DND-41 (cell line): ENCODE results near the gene CYTH3.
"Not testable (repeated sequence)": the region's sequence is repeated elsewhere in the genome, so short reads cannot be mapped to it uniquely, and the experiment has no call there.

Experiments
- ATAC-seq: fragments of 200-7000 bp; cut with Tn5 transposase; 3 replicates; pipeline ENCODE4 v1.9.1; 2021; ENCODE audit warnings: low read depth; ENCODE audit not compliant: insufficient read depth
- DNase-seq: peaks from one replicate; pipeline ENCODE4 v3.0.0-alpha.2; 2020
- H2AFZ ChIP-seq: 2 replicates; pipeline ENCODE4 v1.6.0; 2012; ENCODE audit warnings: low read depth, low read length
- H3K27ac ChIP-seq: 2 replicates; pipeline ENCODE4 v1.5.1; 2012; ENCODE audit warnings: low read length, inconsistent platforms
- H3K27me3 ChIP-seq: fragments of 200-600 bp; sonication (generic); 2 replicates; pipeline ENCODE4 v1.6.0; 2012; ENCODE audit warnings: low read length, mild to moderate bottlenecking, inconsistent platforms; ENCODE audit not compliant: insufficient read depth, poor library complexity
- H3K36me3 ChIP-seq: 2 replicates; pipeline ENCODE4 v1.5.1; 2012; ENCODE audit warnings: low read length, inconsistent platforms; ENCODE audit not compliant: insufficient read depth
- H3K4me1 ChIP-seq: 2 replicates; pipeline ENCODE4 v1.5.1; 2012; ENCODE audit warnings: mild to moderate bottlenecking, low read length; ENCODE audit not compliant: insufficient read depth
- H3K4me2 ChIP-seq: 2 replicates; pipeline ENCODE4 v1.6.0; 2012; ENCODE audit warnings: mild to moderate bottlenecking, moderate library complexity, low read length, inconsistent platforms; ENCODE audit not compliant: insufficient read depth
- H3K4me3 ChIP-seq, 2 experiments: fragments of 200-600 bp in 1 of 2; shearing (Covaris generic) in 1 of 2; 2 replicates each; pipeline ENCODE4 v1.5.1; 2012 to 2016; ENCODE audit warnings: inconsistent platforms in 2 of 2, low read length in 2 of 2, mild to moderate bottlenecking in 2 of 2, low read depth in 1 of 2, moderate library complexity in 1 of 2
- H3K79me2 ChIP-seq: 2 replicates; pipeline ENCODE4 v1.6.0; 2012; ENCODE audit warnings: low read length, inconsistent platforms; ENCODE audit not compliant: insufficient read depth
- H3K9ac ChIP-seq: 2 replicates; pipeline ENCODE4 v1.6.0; 2012; ENCODE audit warnings: low read depth, mild to moderate bottlenecking, inconsistent platforms, low read length, moderate library complexity
- H3K9me3 ChIP-seq: 2 replicates; pipeline ENCODE4 v1.5.1; 2012; ENCODE audit warnings: low read length, moderate library complexity, mild to moderate bottlenecking, inconsistent platforms; ENCODE audit not compliant: insufficient read depth, severe bottlenecking
- H4K20me1 ChIP-seq: 2 replicates; pipeline ENCODE4 v1.6.0; 2012; ENCODE audit warnings: low read length; ENCODE audit not compliant: insufficient read depth
- EZH2 ChIP-seq: IDR thresholded peaks from 3 replicates; pipeline ENCODE4 v1.6.1; 2012; ENCODE audit warnings: borderline replicate concordance, low read depth, mild to moderate bottlenecking, moderate library complexity, low read length, inconsistent platforms; ENCODE audit not compliant: severe bottlenecking
- TF ChIP-seq, protein P1 (sequence below): IDR thresholded peaks from 2 replicates; pipeline ENCODE4 v1.5.1; 2012; ENCODE audit warnings: borderline replicate concordance, low read length, moderate library complexity, mild to moderate bottlenecking; ENCODE audit not compliant: poor library complexity, severe bottlenecking; ENCODE audit errors: extremely low read depth

The CYTH3 gene

DNA sequence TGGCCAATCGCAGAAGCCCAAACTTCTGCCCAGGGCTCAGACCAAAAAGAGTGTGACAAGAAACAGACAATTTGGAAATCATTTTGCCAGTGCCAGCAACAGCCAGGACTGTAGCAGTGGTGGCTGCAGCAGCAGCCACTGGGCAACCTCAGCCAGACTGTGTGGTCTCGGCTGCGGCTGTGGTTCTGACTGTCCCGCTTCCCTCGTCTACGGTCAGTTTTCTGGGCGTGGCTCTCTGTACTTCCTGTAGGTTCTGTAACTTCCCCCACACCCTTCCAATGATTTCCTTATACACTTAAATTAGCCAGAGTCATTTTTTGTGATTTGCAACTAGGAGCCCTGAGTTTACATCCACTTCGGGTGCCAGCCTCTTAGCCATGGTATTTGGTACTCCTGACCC is 39.9 kb downstream of the CYTH3 start:
- Histone ChIP-seq H3K4me1 (peaks cover 8% of the 10 kb centered on the region), H3K27ac (no peak overlapping the region), H3K4me3 (no peak overlapping the region), H3K79me2 (no peaks in the 10 kb centered on the region), H3K4me2 (no peak overlapping the region), H3K9ac (no peak overlapping the region), H3K9me3 (no peaks in the 10 kb centered on the region), H3K27me3 (no peaks in the 10 kb centered on the region), H3K36me3 (no peaks in the 10 kb centered on the region), H2AFZ (no peak overlapping the region), H4K20me1 (peaks cover 29% of the 10 kb centered on the region)
- TF ChIP-seq EZH2, result no peak
- TF ChIP-seq, protein P1, sequence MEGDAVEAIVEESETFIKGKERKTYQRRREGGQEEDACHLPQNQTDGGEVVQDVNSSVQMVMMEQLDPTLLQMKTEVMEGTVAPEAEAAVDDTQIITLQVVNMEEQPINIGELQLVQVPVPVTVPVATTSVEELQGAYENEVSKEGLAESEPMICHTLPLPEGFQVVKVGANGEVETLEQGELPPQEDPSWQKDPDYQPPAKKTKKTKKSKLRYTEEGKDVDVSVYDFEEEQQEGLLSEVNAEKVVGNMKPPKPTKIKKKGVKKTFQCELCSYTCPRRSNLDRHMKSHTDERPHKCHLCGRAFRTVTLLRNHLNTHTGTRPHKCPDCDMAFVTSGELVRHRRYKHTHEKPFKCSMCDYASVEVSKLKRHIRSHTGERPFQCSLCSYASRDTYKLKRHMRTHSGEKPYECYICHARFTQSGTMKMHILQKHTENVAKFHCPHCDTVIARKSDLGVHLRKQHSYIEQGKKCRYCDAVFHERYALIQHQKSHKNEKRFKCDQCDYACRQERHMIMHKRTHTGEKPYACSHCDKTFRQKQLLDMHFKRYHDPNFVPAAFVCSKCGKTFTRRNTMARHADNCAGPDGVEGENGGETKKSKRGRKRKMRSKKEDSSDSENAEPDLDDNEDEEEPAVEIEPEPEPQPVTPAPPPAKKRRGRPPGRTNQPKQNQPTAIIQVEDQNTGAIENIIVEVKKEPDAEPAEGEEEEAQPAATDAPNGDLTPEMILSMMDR, result no peak
- DNase-seq (no peak), ATAC-seq (no peak)

DNA sequence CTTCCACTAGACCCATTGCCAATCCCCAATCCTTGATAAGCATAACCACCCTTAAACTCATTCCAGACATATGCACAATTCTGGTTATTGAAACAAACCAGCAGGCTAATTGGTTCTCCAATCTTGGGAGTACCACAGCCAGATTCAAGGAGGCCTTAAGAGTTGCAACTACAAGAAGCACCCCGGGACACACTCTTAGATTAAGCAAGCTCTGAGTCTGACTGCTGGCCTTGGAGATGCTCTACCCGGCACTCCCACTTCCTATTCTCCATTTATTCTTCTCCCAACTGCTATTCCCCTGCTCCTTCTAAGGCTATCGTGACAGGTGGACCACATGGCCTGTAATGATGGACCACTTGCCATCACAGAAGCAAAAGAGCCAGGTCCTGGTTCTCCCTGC is 40.3 kb downstream of the CYTH3 start:
- H3K4me1 ChIP-seq, result peaks cover 8% of the 10 kb centered on the region
- H3K79me2 ChIP-seq, result no peaks in the 10 kb centered on the region
- no peak overlapping the region for H2AFZ ChIP-seq
- ATAC-seq (no peak), DNase-seq (no peak)
- no peak overlapping the region for H3K9ac ChIP-seq
- H3K9me3 ChIP-seq, result no peaks in the 10 kb centered on the region
- H3K27me3 ChIP-seq, result no peaks in the 10 kb centered on the region
- TF ChIP-seq EZH2, result no peak
- TF ChIP-seq, protein P1, result no peak
- no peak overlapping the region for H3K4me2 ChIP-seq
- peaks cover 30% of the 10 kb centered on the region for H4K20me1 ChIP-seq
- H3K36me3 ChIP-seq, result no peaks in the 10 kb centered on the region
- H3K27ac ChIP-seq, result no peak overlapping the region
- no peak overlapping the region for H3K4me3 ChIP-seq

DNA sequence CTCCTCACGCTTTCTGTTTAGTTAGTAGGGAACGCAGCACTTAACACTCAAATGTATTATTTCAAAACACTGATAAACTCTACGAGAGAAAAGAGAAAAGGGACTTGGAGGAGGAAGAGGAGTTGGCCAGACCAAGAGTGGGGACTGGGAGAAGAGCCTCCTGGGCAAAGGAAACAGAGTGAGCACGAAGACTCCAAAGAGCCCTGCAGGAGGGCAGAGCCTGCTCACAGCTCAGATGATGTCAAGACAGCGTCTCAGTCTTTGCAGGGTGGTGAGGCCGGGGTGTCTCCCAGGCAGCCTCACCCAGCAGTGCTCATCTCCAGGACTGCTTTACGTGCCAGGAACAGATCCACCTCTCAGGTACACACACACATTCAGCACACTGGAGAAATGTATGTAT is 41.2 kb downstream of the CYTH3 start:
- H3K4me3 ChIP-seq, result no peak overlapping the region
- peaks cover 8% of the 10 kb centered on the region for H3K4me1 ChIP-seq
- DNase-seq (no peak), ATAC-seq (no peak)
- no peak overlapping the region for H3K9ac ChIP-seq
- no peaks in the 10 kb centered on the region for H3K79me2 ChIP-seq
- TF ChIP-seq, protein P1, result no peak
- TF ChIP-seq EZH2, result no peak
- H3K27me3 ChIP-seq, result no peaks in the 10 kb centered on the region
- no peaks in the 10 kb centered on the region for H3K36me3 ChIP-seq
- H3K4me2 ChIP-seq, result no peak overlapping the region
- H4K20me1 ChIP-seq, result peaks cover 30% of the 10 kb centered on the region
- H2AFZ ChIP-seq, result no peak overlapping the region
- no peaks in the 10 kb centered on the region for H3K9me3 ChIP-seq
- no peak overlapping the region for H3K27ac ChIP-seq

DNA sequence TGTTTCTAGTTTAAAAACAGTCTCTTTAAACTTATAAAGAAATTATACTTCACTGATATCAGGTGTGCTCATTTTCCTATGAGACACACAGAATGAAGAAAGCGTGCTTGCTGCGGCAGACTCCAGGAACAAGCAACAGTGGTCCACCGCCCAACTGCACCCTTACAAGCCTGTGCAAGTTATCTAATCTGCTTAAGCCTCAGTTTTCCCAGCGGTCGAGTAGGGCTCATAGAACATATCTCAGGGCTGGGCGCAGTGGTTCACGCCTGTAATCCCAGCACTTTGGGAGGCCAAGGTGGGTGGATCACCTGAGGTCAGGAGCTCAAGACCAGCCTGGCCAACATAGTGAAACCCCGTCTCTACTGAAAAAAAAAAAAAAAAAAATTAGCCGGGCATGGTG is 43.1 kb downstream of the CYTH3 start:
- H3K4me3 ChIP-seq, DNase-seq, H3K4me1 ChIP-seq, H3K4me2 ChIP-seq, H2AFZ ChIP-seq, ATAC-seq, H3K27me3 ChIP-seq, H3K9ac ChIP-seq, H3K9me3 ChIP-seq, H3K79me2 ChIP-seq, H3K36me3 ChIP-seq, H3K27ac ChIP-seq: not testable (repeated sequence)
- H4K20me1 ChIP-seq, result peaks cover 26% of the 10 kb centered on the region
